ENCODE data around the gene PLXNA4.

DNA sequence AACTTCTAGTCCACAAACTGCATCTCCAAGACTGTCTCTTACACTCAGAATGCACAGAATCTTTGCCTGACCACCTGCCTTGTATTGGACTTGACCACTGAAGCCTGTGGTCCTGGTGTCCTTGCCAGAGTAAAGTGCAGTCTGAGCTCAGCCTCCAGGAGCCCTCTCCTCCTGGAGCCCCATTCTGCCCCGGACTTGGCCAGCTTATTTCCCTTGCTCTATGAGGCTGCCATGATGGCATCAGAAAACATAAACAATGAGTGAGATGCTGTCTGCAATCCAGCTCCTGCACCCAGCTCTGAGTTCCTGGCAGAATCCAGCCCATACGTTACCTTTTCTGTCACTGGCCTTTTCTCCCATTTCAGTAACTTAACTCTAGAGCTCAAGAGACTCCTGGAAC, 494.6 kb downstream of the PLXNA4 start:
- TF ChIP-seq, protein P1, sequence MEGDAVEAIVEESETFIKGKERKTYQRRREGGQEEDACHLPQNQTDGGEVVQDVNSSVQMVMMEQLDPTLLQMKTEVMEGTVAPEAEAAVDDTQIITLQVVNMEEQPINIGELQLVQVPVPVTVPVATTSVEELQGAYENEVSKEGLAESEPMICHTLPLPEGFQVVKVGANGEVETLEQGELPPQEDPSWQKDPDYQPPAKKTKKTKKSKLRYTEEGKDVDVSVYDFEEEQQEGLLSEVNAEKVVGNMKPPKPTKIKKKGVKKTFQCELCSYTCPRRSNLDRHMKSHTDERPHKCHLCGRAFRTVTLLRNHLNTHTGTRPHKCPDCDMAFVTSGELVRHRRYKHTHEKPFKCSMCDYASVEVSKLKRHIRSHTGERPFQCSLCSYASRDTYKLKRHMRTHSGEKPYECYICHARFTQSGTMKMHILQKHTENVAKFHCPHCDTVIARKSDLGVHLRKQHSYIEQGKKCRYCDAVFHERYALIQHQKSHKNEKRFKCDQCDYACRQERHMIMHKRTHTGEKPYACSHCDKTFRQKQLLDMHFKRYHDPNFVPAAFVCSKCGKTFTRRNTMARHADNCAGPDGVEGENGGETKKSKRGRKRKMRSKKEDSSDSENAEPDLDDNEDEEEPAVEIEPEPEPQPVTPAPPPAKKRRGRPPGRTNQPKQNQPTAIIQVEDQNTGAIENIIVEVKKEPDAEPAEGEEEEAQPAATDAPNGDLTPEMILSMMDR (IDR thresholded peaks at IDR 0.05 in 2 of 3, conservative IDR thresholded peaks at IDR 0.05 in 1 of 3; ENCODE audit: borderline replicate concordance in 1 of 3, insufficient read depth in 1 of 3, low read depth in 2 of 3, low read length in 2 of 3) = no peak
- no peak for TF ChIP-seq JUND (IDR thresholded peaks at IDR 0.05)
- no peak for TF ChIP-seq EZH2phosphoT487 (IDR thresholded peaks at IDR 0.05; ENCODE audit: borderline replicate concordance)
- no peak for TF ChIP-seq EZH2 (IDR thresholded peaks at IDR 0.05)
- TF ChIP-seq POLR2AphosphoS5 (IDR thresholded peaks at IDR 0.05; ENCODE audit: low read depth, low read length) = no peak
- TF ChIP-seq ZNF274 (IDR thresholded peaks at IDR 0.05; ENCODE audit: low read depth, low read length) = no peak
- no peak for TF ChIP-seq YY1 (IDR thresholded peaks at IDR 0.05; ENCODE audit: extremely low read depth, insufficient replicate concordance, low read depth, low read length)
- no peak for TF ChIP-seq POLR2A (IDR thresholded peaks at IDR 0.05; ENCODE audit: borderline replicate concordance, extremely low read depth, insufficient read depth, insufficient read length)
- TF ChIP-seq, protein P2, sequence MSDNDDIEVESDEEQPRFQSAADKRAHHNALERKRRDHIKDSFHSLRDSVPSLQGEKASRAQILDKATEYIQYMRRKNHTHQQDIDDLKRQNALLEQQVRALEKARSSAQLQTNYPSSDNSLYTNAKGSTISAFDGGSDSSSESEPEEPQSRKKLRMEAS (IDR thresholded peaks at IDR 0.05) = no peak
- no peak for TF ChIP-seq RAD21 (IDR thresholded peaks at IDR 0.05; ENCODE audit: low read depth)
- TF ChIP-seq TCF7L2 (IDR thresholded peaks at IDR 0.05; ENCODE audit: borderline replicate concordance, extremely low read depth, insufficient read depth, insufficient read length) = no peak
- TF ChIP-seq, protein P3, sequence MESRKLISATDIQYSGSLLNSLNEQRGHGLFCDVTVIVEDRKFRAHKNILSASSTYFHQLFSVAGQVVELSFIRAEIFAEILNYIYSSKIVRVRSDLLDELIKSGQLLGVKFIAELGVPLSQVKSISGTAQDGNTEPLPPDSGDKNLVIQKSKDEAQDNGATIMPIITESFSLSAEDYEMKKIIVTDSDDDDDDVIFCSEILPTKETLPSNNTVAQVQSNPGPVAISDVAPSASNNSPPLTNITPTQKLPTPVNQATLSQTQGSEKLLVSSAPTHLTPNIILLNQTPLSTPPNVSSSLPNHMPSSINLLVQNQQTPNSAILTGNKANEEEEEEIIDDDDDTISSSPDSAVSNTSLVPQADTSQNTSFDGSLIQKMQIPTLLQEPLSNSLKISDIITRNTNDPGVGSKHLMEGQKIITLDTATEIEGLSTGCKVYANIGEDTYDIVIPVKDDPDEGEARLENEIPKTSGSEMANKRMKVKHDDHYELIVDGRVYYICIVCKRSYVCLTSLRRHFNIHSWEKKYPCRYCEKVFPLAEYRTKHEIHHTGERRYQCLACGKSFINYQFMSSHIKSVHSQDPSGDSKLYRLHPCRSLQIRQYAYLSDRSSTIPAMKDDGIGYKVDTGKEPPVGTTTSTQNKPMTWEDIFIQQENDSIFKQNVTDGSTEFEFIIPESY (IDR thresholded peaks at IDR 0.05; ENCODE audit: extremely low read depth, insufficient replicate concordance, low read length) = no peak
- no peak for TF ChIP-seq EGR1 (IDR thresholded peaks at IDR 0.05; ENCODE audit: low read depth)
- TF ChIP-seq, protein P4, sequence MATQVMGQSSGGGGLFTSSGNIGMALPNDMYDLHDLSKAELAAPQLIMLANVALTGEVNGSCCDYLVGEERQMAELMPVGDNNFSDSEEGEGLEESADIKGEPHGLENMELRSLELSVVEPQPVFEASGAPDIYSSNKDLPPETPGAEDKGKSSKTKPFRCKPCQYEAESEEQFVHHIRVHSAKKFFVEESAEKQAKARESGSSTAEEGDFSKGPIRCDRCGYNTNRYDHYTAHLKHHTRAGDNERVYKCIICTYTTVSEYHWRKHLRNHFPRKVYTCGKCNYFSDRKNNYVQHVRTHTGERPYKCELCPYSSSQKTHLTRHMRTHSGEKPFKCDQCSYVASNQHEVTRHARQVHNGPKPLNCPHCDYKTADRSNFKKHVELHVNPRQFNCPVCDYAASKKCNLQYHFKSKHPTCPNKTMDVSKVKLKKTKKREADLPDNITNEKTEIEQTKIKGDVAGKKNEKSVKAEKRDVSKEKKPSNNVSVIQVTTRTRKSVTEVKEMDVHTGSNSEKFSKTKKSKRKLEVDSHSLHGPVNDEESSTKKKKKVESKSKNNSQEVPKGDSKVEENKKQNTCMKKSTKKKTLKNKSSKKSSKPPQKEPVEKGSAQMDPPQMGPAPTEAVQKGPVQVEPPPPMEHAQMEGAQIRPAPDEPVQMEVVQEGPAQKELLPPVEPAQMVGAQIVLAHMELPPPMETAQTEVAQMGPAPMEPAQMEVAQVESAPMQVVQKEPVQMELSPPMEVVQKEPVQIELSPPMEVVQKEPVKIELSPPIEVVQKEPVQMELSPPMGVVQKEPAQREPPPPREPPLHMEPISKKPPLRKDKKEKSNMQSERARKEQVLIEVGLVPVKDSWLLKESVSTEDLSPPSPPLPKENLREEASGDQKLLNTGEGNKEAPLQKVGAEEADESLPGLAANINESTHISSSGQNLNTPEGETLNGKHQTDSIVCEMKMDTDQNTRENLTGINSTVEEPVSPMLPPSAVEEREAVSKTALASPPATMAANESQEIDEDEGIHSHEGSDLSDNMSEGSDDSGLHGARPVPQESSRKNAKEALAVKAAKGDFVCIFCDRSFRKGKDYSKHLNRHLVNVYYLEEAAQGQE (IDR thresholded peaks at IDR 0.05; ENCODE audit: low read depth) = no peak
